Transverse colon (tissue), 4 donors: Measurements from ENCODE around the gene RAB11FIP3.

Experiments
- CTCF ChIP-seq, 5 experiments: fragments of 200-600 bp in 3 of 5; fragments of 450-650 bp in 2 of 5; sonication (generic) in 3 of 5; IDR thresholded peaks; 1 replicate in 2 of 5; 2 replicates in 3 of 5; pipeline ENCODE4 v1.5.1; 2016 to 2017; ENCODE audit warnings: antibody characterized with exemption in 5 of 5, inconsistent platforms in 3 of 5, mild to moderate bottlenecking in 2 of 5, moderate library complexity in 1 of 5
- EP300 ChIP-seq: sonication (generic); formaldehyde crosslinking; IDR thresholded peaks from one replicate; pipeline ENCODE4 v1.6.1; 2017; ENCODE audit warnings: antibody characterized with exemption, low read depth
- POLR2A ChIP-seq: fragments of 450-650 bp; IDR thresholded peaks from one replicate; pipeline ENCODE4 v1.6.1; 2016; ENCODE audit warnings: antibody characterized with exemption, mild to moderate bottlenecking, moderate library complexity
- POLR2AphosphoS5 ChIP-seq, 3 donors: sonication (generic); formaldehyde crosslinking; IDR thresholded peaks; one replicate each; pipeline ENCODE4 v1.6.1; 2016; ENCODE audit warnings: antibody characterized with exemption in 3 of 3

- TF ChIP-seq CTCF (IDR thresholded peaks at IDR 0.05) (no peak), POLR2A (no peak), POLR2AphosphoS5 (IDR thresholded peaks at IDR 0.05) (no peak), EP300 (no peak)
Observed at GRCh38 chr16:515939-516226, 90.4 kb downstream of the RAB11FIP3 start.
